RWPE2 (cell line): ENCODE results near the gene DERA.

Experiments
- ATAC-seq: fragments of 200-7000 bp; cut with Tn5 transposase; 3 replicates; pipeline ENCODE4 v1.9.1; 2021; ENCODE audit warnings: low read depth
- DNase-seq: peaks from one replicate; pipeline ENCODE4 v3.0.0-alpha.2; 2020; ENCODE audit warnings: low spot score
- H3K27ac ChIP-seq: fragments of 450-650 bp; 2 replicates; pipeline ENCODE4 v1.5.1; 2017; ENCODE audit warnings: mild to moderate bottlenecking; ENCODE audit not compliant: poor library complexity, severe bottlenecking
- H3K27me3 ChIP-seq: fragments of 250-450 bp; sonication (Bioruptor Pico); 2 replicates; pipeline ENCODE4 v1.5.1; 2021; ENCODE audit warnings: mild to moderate bottlenecking, moderate library complexity; ENCODE audit not compliant: insufficient read depth, poor library complexity, severe bottlenecking
- H3K36me3 ChIP-seq: fragments of 250-450 bp; sonication (Bioruptor Pico); 2 replicates; pipeline ENCODE4 v1.5.1; 2020; ENCODE audit warnings: low read depth, mild to moderate bottlenecking, moderate library complexity
- H3K4me1 ChIP-seq: fragments of 250-450 bp; sonication (Bioruptor Pico); 2 replicates; pipeline ENCODE4 v1.5.1; 2021; ENCODE audit warnings: mild to moderate bottlenecking, moderate library complexity; ENCODE audit not compliant: insufficient read depth, poor library complexity, severe bottlenecking
- H3K4me3 ChIP-seq: fragments of 250-450 bp; sonication (Bioruptor Pico); 2 replicates; pipeline ENCODE4 v1.5.1; 2021; ENCODE audit warnings: mild to moderate bottlenecking, moderate library complexity; ENCODE audit not compliant: severe bottlenecking
- H3K9me3 ChIP-seq: fragments of 250-450 bp; sonication (Bioruptor Pico); 2 replicates; pipeline ENCODE4 v1.5.1; 2021; ENCODE audit warnings: mild to moderate bottlenecking, moderate library complexity; ENCODE audit not compliant: severe bottlenecking
- TF ChIP-seq, protein P1 (sequence below): fragments of 450-650 bp; IDR thresholded peaks from one replicate; pipeline ENCODE4 v1.5.1; 2017; ENCODE audit warnings: mild to moderate bottlenecking, moderate library complexity; ENCODE audit not compliant: poor library complexity, severe bottlenecking

Gene DERA

DNA sequence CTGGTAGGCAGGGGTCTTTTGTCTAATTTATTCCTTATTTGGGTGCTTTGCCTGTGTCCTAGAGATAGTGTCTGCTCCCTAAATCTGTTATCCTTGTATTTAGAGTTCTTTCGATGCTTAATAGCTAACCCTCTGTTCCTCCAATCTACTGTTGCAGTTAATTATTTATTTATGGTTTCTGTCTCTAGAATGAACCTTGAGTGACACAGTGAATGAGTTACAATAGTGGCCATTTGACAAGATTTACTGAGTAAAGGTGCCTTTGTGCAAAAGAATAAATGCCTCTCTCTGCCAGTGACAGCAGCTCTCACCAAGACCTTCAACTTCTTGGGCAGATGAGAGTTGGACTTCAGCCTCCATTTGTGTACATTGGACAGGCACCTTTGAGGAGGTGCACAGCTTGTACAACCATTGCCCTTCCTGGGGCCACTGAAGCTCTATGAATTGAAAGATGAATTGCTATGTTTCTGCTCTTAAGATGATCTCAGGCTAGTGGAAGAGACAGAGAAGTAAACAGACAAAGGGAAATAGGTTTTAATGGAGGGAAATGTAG lies 165.9 kb downstream of the DERA start:
- Histone ChIP-seq H3K27ac (no peak overlapping the region), H3K9me3 (no peaks in the 10 kb centered on the region), H3K27me3 (no peaks in the 10 kb centered on the region), H3K36me3 (no peaks in the 10 kb centered on the region), H3K4me1 (no peaks in the 10 kb centered on the region), H3K4me3 (no peak overlapping the region)
- TF ChIP-seq, protein P1, sequence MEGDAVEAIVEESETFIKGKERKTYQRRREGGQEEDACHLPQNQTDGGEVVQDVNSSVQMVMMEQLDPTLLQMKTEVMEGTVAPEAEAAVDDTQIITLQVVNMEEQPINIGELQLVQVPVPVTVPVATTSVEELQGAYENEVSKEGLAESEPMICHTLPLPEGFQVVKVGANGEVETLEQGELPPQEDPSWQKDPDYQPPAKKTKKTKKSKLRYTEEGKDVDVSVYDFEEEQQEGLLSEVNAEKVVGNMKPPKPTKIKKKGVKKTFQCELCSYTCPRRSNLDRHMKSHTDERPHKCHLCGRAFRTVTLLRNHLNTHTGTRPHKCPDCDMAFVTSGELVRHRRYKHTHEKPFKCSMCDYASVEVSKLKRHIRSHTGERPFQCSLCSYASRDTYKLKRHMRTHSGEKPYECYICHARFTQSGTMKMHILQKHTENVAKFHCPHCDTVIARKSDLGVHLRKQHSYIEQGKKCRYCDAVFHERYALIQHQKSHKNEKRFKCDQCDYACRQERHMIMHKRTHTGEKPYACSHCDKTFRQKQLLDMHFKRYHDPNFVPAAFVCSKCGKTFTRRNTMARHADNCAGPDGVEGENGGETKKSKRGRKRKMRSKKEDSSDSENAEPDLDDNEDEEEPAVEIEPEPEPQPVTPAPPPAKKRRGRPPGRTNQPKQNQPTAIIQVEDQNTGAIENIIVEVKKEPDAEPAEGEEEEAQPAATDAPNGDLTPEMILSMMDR: no peak
- ATAC-seq: no peak
- DNase-seq: no peak

DNA sequence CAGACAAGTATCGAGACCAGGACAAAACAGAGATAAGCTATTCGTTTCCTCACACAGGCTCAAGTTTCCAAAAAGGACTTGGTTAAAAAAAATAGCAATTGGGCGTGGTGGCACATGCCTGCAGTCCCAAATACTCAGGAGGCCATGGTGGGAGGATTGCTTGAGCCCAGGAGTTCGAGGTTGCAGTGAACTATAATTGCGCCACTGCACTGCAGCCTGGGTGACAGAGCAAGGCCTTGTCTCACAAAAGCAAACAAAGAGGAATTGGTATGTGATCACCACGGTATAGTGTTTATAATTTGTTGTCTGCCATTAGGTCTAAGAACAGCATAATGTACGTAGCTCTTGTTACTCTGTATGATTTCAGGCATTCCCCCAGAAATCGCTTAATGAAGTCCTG lies 175.3 kb downstream of the DERA start:
- no peak overlapping the region for H3K4me3 ChIP-seq
- no peaks in the 10 kb centered on the region for H3K36me3 ChIP-seq
- H3K4me1 ChIP-seq: no peaks in the 10 kb centered on the region
- no peaks in the 10 kb centered on the region for H3K27me3 ChIP-seq
- TF ChIP-seq, protein P1: no peak
- H3K9me3 ChIP-seq: no peaks in the 10 kb centered on the region
- no peak for DNase-seq
- H3K27ac ChIP-seq: no peak overlapping the region
- ATAC-seq: no peak

- Histone ChIP-seq H3K27me3 (no peaks in the 10 kb centered on the region), H3K36me3 (no peaks in the 10 kb centered on the region), H3K4me3 (no peak overlapping the region), H3K4me1 (no peaks in the 10 kb centered on the region), H3K9me3 (no peaks in the 10 kb centered on the region), H3K27ac (no peak overlapping the region)
- DNase-seq (no peak), ATAC-seq (no peak)
- TF ChIP-seq, protein P1: no peak
These were observed 175.8 kb downstream of the DERA start for GRCh38 chr12:16086942-16087341.
